HepG2 (cell line): ENCODE results near the gene TK1. TPM values are rescaled to one million over a fixed set of nuclear protein-coding genes. Genes with fewer than 3 reads are reported as not detected.

ENCODE experiments used
- CREBL2 ChIP-seq: sonication (generic); formaldehyde crosslinking; IDR thresholded peaks from 2 replicates; pipeline ENCODE4 v1.8.1; 2023; ENCODE audit warnings: missing genetic modification reagents, mild to moderate bottlenecking, borderline replicate concordance
- DNMT1 ChIP-seq: sonication (generic); formaldehyde crosslinking; IDR thresholded peaks from 2 replicates; pipeline ENCODE4 v1.5.1; 2020; ENCODE audit warnings: mild to moderate bottlenecking, missing genetic modification reagents
- EHMT2 ChIP-seq: fragments of 200-600 bp; sonication (generic); IDR thresholded peaks from 2 replicates; pipeline ENCODE4 v1.7.0; 2017; ENCODE audit warnings: antibody characterized with exemption, low read depth, low read length, borderline replicate concordance
- GABPA ChIP-seq, 2 experiments: IDR thresholded peaks; 2 replicates each; pipeline ENCODE4 v1.6.1; 2011 to 2016; ENCODE audit warnings: low read depth in 2 of 2, low read length in 1 of 2, missing biosample characterization in 1 of 2, missing genetic modification characterization in 1 of 2
- GLMP ChIP-seq: sonication (generic); formaldehyde crosslinking; IDR thresholded peaks from 2 replicates; pipeline ENCODE4 v1.9.0; 2021; ENCODE audit warnings: missing genetic modification reagents, mild to moderate bottlenecking, borderline replicate concordance
- HNF4A ChIP-seq: sonication (generic); formaldehyde crosslinking; IDR thresholded peaks from 2 replicates; pipeline ENCODE4 v1.4.0; 2020; ENCODE audit warnings: missing genetic modification reagents
- JUNB ChIP-seq: sonication (generic); formaldehyde crosslinking; IDR thresholded peaks from 2 replicates; pipeline ENCODE4 v1.8.0; 2022; ENCODE audit warnings: missing genetic modification reagents, mild to moderate bottlenecking, borderline replicate concordance
- KLF12 ChIP-seq: sonication (generic); formaldehyde crosslinking; IDR thresholded peaks from 2 replicates; pipeline ENCODE4 v1.4.0; 2020; ENCODE audit warnings: missing genetic modification reagents, borderline replicate concordance
- MED1 ChIP-seq: sonication (generic); formaldehyde crosslinking; IDR thresholded peaks from 2 replicates; pipeline ENCODE4 v1.4.0; 2020; ENCODE audit warnings: missing genetic modification reagents
- NR3C1 ChIP-seq: sonication (generic); formaldehyde crosslinking; IDR thresholded peaks from 2 replicates; pipeline ENCODE4 v1.4.0; 2020; ENCODE audit warnings: missing genetic modification reagents
- PREB ChIP-seq: sonication (generic); formaldehyde crosslinking; IDR thresholded peaks from 2 replicates; pipeline ENCODE4 v1.4.0; 2020; ENCODE audit warnings: missing genetic modification reagents
- RFX1 ChIP-seq: fragments of 450-650 bp; IDR thresholded peaks from 2 replicates; pipeline ENCODE4 v1.6.1; 2017
- RFX5 ChIP-seq: IDR thresholded peaks from 2 replicates; pipeline ENCODE4 v1.6.1; 2011; ENCODE audit warnings: low read depth, low read length, improper control_type of control experiment
- ZNF34 ChIP-seq: sonication (generic); formaldehyde crosslinking; IDR thresholded peaks from 2 replicates; pipeline ENCODE4 v1.4.0; 2020; ENCODE audit warnings: mild to moderate bottlenecking, missing genetic modification reagents, borderline replicate concordance
- ZNF460 ChIP-seq: sonication (generic); formaldehyde crosslinking; IDR thresholded peaks from 2 replicates; pipeline ENCODE4 v1.5.1; 2020; ENCODE audit warnings: missing genetic modification reagents, mild to moderate bottlenecking, borderline replicate concordance
- polyA plus RNA-seq, 8 experiments: library from polyadenylated mRNA; depleted of rRNA in 3 of 8; stranded (reverse) in 7 of 8; unstranded in 1 of 8; fragments of >200 nt; fragmentation: Illumina TruSeq in 4 of 8; extraction: Trizol in 4 of 8; gene quantifications; 2 replicates each; pipeline versions ENCODE4 v1.2.1 to v1.2.3, GENCODE V29; 2011 to 2016; ENCODE audit warnings: low read depth in 4 of 8, missing spikeins in 1 of 8, mixed read lengths in 1 of 8; ENCODE audit not compliant: insufficient read depth in 1 of 8
- total RNA-seq, 5 experiments: library from RNA; depleted of rRNA; stranded (reverse); fragments of >200 nt; fragmentation: Illumina TruSeq; extraction: Trizol; gene quantifications; 2 replicates each; pipeline ENCODE4 v1.2.3, GENCODE V29; 2016; ENCODE audit warnings: low read depth in 1 of 5
- TF ChIP-seq, protein P1 (sequence below), 2 experiments: sonication (generic) in 1 of 2; formaldehyde crosslinking in 1 of 2; IDR thresholded peaks; 2 replicates each; pipeline versions ENCODE4 v1.4.0 to v1.6.1; 2016 to 2020; ENCODE audit warnings: borderline replicate concordance in 1 of 2, low read depth in 1 of 2, mild to moderate bottlenecking in 1 of 2, missing genetic modification reagents in 1 of 2
- TF ChIP-seq, protein P2 (sequence below): sonication (generic); formaldehyde crosslinking; IDR thresholded peaks from 2 replicates; pipeline ENCODE4 v1.4.0; 2020; ENCODE audit warnings: mild to moderate bottlenecking, missing genetic modification reagents
- TF ChIP-seq, protein P3 (sequence below): sonication (generic); IDR thresholded peaks from 2 replicates; pipeline ENCODE4 v1.6.1; 2016; ENCODE audit warnings: low read depth, borderline replicate concordance

Gene TK1
- total and polyA plus RNA-seq, 2 of the 13 experiments (the other 11 are each of a cell fraction or from before 2014, with no cell fraction given): 45.0 to 96.0 TPM

DNA sequence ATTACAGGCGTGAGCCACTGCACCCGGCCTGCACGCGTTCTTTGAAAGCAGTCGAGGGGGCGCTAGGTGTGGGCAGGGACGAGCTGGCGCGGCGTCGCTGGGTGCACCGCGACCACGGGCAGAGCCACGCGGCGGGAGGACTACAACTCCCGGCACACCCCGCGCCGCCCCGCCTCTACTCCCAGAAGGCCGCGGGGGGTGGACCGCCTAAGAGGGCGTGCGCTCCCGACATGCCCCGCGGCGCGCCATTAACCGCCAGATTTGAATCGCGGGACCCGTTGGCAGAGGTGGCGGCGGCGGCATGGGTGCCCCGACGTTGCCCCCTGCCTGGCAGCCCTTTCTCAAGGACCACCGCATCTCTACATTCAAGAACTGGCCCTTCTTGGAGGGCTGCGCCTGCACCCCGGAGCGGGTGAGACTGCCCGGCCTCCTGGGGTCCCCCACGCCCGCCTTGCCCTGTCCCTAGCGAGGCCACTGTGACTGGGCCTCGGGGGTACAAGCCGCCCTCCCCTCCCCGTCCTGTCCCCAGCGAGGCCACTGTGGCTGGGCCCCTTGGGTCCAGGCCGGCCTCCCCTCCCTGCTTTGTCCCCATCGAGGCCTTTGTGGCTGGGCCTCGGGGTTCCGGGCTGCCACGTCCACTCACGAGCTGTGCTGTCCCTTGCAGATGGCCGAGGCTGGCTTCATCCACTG, 27.3 kb upstream of the TK1 start, which contains the start of gene BIRC5 (continued):
- TF ChIP-seq, protein P1, sequence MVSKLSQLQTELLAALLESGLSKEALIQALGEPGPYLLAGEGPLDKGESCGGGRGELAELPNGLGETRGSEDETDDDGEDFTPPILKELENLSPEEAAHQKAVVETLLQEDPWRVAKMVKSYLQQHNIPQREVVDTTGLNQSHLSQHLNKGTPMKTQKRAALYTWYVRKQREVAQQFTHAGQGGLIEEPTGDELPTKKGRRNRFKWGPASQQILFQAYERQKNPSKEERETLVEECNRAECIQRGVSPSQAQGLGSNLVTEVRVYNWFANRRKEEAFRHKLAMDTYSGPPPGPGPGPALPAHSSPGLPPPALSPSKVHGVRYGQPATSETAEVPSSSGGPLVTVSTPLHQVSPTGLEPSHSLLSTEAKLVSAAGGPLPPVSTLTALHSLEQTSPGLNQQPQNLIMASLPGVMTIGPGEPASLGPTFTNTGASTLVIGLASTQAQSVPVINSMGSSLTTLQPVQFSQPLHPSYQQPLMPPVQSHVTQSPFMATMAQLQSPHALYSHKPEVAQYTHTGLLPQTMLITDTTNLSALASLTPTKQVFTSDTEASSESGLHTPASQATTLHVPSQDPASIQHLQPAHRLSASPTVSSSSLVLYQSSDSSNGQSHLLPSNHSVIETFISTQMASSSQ (IDR thresholded peaks at IDR 0.05; ENCODE audit: low read depth): no peak
- TF ChIP-seq, protein P1 (CRISPR knock-in tag; IDR thresholded peaks at IDR 0.05; ENCODE audit: borderline replicate concordance): peak; percentile 86
- no peak for TF ChIP-seq JUNB (CRISPR knock-in tag)
- TF ChIP-seq RFX5: no peak
- TF ChIP-seq DNMT1 (CRISPR knock-in tag): no peak
- TF ChIP-seq KLF12 (CRISPR knock-in tag): peak; percentile 99
- TF ChIP-seq, protein P2, sequence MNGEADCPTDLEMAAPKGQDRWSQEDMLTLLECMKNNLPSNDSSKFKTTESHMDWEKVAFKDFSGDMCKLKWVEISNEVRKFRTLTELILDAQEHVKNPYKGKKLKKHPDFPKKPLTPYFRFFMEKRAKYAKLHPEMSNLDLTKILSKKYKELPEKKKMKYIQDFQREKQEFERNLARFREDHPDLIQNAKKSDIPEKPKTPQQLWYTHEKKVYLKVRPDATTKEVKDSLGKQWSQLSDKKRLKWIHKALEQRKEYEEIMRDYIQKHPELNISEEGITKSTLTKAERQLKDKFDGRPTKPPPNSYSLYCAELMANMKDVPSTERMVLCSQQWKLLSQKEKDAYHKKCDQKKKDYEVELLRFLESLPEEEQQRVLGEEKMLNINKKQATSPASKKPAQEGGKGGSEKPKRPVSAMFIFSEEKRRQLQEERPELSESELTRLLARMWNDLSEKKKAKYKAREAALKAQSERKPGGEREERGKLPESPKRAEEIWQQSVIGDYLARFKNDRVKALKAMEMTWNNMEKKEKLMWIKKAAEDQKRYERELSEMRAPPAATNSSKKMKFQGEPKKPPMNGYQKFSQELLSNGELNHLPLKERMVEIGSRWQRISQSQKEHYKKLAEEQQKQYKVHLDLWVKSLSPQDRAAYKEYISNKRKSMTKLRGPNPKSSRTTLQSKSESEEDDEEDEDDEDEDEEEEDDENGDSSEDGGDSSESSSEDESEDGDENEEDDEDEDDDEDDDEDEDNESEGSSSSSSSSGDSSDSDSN (CRISPR knock-in tag): peak; percentile 60
- no peak for TF ChIP-seq NR3C1 (CRISPR knock-in tag)
- peak; percentile 26; the same call in 1 of the 2 replicates for TF ChIP-seq HNF4A (CRISPR knock-in tag)
- TF ChIP-seq PREB: 0 out of 2 replicates have a peak, but pooled peaks have one; percentile 75
- peak; percentile 76 for TF ChIP-seq MED1 (CRISPR knock-in tag)
- TF ChIP-seq GABPA (IDR thresholded peaks at IDR 0.05; ENCODE audit: low read depth, low read length): no peak; the same call in 1 of the 2 replicates
- peak; percentile 68 for TF ChIP-seq GABPA (CRISPR knock-in tag; IDR thresholded peaks at IDR 0.05; ENCODE audit: low read depth)
- 0 out of 2 replicates have a peak, but pooled peaks have one; percentile 92 for TF ChIP-seq ZNF34 (CRISPR knock-in tag)
- no peak for TF ChIP-seq GLMP (CRISPR knock-in tag)
- TF ChIP-seq EHMT2: no peak
- TF ChIP-seq ZNF460: no peak; the same call in 1 of the 2 replicates
- TF ChIP-seq RFX1: no peak
- TF ChIP-seq, protein P3, sequence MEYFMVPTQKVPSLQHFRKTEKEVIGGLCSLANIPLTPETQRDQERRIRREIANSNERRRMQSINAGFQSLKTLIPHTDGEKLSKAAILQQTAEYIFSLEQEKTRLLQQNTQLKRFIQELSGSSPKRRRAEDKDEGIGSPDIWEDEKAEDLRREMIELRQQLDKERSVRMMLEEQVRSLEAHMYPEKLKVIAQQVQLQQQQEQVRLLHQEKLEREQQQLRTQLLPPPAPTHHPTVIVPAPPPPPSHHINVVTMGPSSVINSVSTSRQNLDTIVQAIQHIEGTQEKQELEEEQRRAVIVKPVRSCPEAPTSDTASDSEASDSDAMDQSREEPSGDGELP: 0 out of 2 replicates have a peak, but pooled peaks have one; percentile 16
- TF ChIP-seq CREBL2 (CRISPR knock-in tag): peak; percentile 91; the same call in 1 of the 2 replicates
